Measurements from ENCODE around the gene TFR2.

The TFR2 gene

DNA sequence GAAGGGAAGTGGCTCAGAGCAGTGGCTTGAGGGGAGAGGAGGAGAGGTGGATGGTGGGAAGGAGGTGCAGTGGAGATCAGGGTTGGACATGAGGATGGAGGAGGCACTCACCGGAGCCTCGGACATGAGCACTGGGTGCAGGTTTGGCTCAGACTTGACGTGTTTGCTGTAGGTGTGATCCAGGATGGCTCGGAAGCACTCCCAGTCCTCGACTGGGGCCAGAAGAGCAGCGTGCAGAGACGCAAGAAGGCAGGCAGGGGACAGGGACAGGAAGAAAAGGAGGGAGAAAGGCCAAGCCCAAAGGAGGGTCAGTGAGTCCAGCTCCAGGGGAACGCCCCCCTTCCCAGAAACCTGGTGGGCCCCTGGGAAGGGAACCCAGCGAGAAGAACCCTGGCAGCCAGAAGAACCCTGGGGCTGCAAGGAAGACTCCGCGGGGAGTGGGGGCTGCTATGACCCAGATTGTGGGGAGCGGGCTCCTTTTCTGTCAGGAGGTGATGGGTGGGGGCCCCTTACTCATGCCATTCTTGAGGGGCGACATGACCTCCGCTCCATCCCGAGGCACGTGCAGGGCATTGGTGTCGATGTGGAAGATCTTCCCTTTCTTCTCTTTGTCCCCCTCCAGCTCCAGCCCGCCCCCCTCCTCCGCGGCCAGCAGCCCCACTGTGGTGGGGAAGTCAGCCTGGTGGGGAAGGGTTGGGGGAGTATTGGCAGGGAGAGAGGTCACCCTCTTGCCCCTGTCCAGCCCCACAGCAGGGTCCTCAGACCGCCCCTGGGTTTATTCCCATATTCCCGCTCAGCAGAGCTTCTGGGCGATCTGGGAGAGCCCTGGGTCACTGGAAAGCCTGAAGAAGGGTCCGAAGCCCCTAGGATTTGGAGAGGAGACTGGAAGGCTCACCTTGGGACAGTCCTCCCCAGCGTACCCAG lies 13.8 kb upstream of the TFR2 start:
- no peak for DNase-seq (ENCODE audit: low spot score)

DNA sequence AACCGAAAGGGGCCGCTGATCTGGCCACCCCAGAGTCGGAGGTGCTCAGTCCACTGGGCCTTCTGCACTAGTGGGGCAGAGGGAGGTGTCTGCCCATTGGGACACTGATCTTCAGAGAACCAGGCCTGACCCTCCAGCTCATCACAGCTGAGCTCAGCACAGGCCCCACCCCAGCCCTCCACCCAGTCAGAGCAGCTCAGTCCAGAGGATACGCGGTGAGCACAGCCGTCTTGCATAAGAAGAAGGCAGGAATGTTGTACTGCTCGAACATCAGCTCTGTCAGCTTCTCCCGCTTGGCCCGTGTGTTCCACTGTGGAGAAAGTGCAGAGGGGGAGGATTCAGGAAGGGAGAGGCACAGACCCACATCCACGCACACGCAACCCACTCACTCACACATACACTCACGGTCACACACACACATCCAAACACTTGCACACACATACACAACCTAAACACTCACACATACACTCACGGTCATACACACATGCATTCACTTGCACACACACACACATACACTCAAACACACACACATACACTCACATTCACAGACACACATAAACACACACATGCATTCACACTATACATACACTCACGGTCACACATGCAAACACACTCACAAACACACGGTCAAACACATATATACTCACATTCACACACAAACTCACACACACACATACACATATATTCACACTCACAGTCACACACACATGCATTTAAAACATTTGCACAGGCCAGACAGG lies 8.6 kb upstream of the TFR2 start:
- no peak for DNase-seq (ENCODE audit: low spot score)

DNA sequence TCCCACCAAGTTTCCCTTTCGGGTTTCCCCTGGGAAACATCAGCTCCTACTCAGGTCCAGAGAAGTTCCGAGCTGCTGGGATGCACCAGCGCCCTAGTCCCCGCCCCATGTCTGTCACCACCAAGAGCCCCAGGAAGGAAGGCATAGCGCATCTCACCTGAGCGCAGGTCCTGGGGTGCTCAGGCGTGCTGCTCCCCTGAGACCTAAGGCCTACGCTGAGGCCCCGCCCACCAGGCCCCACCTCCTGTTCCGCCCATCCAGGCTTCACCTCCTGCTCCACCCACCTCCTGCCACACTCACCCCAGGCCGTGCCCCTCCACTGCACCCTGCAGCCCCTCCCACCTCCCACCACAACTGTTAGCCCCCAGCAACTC lies 1.2 kb upstream of the TFR2 start:
- DNase-seq (ENCODE audit: low spot score) = no peak

DNA sequence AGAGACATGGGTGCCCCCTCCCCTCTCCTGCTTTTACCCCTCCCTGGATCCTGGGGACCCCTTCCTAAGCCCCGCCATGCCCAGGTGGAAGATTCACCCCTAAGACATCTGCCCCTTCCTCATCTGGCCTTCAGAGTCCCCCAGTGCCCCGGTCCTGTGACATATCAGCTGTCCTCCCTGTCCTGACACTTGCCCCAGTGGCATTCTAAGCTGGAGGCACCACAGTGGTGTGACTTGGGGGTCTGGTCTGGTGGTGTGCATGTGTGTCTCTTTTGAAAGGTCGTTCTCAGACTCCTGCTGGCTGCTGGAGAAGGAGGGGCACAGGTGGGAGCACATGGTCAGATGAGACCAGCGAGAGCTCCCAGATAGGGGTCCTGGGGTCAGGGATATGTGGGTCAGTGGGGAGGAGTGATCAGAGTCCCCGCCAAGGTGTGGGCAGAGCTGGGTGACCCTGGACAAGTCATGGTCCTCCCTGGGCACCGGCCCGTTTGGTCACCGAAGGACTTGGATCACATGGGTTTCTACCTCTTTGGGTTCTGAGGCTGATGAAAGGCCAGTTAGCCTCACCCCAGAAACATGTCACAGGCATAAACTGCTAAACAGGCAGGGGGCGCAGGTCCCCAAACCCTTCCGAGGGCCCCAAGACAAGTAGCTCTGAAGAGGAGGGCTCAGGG lies 645 bp upstream of the TFR2 start:
- no peak for DNase-seq (ENCODE audit: low spot score)

DNA sequence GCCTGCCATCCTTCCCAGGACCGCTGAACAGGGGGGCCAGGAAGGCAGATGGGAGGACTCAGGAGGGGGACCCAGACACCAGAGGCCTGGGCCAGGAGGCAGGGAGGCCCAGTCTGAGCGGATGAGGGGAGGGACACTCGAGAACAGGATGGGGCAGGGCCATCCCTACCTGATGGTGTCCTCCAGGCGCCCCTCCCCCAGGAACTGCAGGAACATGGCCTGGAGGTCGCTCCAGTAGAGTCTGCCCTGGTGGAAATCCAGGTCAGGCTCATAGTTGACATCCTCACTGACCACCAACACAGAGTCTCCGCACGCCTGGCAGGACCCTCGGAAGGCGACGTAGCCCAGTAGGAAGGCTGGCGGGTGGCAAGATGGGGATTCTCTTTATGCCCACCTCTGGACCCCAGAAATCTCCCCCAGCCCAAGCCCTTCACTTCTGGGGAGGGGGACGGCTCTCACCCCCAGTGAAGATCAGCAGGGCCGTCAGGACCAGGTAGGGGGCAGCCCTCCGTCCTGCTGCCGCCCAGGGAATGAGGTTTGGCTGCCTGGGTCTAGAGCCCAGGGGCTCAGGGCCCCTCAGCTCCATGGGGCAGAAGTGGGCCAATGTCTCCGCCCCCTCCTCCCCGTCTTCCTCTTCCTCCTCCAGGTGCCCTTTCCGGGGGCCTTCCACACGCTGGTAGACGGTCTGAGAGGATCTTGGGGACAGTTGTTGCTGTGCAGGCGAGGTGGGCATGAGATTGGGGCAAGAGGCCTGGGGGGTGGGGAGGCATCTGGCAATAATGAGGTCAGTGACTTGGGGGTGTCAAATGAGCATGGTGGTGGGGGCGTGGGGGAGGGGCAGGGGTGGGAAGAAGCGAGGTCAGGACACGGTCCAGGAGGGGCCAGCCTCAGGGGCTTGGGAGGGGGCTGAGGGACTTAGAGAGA lies 573 bp downstream of the TFR2 start:
- no peak for DNase-seq (ENCODE audit: low spot score)

DNA sequence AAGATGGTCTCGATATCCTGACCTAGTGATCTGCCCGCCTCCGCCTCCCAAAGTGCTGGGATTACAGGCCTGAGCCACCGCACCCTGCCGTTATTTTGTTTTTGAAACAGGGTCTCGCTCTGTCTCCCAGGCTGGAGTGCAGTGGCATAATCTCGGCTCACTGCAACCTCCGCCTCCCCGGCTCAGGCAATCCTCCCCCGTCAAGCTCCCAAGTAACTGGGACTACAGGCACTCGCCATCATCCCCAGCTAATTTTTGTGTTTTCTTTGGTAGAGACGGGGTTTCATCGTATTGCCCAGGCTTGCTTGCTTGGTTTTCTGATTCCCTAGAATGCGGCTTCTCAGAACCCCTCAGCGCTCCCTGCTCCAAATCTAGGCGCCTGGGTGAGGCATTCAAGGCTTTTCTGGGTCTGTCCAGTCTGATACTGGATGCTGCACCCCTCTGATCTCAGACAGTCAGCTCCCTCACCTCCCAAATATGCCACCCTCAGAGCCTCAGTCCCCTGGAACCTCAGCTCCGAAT lies 1.3 kb downstream of the TFR2 start:
- no peak for DNase-seq (ENCODE audit: low spot score)

DNA sequence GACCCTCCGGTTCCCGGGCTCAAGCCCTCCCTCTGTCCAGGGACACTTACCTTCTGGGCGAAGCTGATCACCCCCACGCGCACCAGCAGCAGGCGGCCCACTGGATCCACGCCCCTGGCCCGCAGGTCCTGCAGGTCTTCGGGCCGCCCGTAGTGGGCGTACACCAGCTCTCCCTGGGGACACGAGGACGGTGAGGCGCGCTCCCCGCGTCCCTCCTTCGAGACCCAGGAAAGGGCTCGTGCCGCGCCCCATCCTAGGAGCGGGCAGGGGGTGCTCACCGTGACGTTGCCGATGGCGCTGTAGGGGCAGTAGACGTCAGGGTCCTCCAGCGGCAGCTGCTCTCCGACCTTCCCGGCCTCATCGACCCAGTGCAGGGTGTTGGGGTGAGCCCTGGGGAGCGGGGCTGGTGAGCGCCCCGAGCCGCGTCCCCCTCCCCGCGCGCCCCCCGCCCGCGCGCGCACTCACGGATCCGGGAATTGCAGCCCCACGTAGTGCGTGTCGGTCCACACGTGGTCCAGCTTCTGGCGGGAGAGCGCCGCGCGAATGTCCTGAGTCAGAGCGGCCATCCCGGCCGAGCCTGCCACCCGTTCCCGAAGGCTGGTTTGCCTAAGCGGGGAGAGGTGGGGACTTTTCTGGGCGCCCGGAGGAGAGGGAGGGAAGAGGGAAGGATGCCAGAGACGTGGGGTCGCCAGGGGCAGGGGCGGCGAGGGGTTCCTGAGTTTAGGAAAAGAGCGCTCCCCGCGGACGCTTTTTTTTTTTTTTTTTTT lies 8.2 kb downstream of the TFR2 start:
- DNase-seq (ENCODE audit: low spot score) = no peak

DNA sequence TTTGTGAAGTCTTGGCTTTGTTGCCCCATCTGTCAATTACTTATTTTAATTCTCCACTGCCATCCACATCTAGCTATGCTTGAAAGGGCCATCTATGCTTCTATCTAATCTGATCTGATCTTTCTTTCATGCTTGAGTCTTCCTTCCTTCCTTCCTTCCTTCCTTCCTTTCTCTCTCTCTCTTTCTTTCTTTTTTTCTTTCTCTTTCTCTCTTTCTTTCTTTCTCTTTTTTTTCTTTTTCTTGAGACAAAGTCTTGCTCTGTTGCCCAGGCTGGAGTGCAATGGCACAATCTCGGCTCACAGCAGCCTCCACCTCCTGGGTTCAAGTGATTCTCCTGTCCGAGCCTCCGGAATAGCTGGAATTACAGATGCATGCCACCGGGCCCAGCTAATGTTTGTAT lies 11.3 kb downstream of the TFR2 start:
- no peak for DNase-seq (ENCODE audit: low spot score)

DNA sequence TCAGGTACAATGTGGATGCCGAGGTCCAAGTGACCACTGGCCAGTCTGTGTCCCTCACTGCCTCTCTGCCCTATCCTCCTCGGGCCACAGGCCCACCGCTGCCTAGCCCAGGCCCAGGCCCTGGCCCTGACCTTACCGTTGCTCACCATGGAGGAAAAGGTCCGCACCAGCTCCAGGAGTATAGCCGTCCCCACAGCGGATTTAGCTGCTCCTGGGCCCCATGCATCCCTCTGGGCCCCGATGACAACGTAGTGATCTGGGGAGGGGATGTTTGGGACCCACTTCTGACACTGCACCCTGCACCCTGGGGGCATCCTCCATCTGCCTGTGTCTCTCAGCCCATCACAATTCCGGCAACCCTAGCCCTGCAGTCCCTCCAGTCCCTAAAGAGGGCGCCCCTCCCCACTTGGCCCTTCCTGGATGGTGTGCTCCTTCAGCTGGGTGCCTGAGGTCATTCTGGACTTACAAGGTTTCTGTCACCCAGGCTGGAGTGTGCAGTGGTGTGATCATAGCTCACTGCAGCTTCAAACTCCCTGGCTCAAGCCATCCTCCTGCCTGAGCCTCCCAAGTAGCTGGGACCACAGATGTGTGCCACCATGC lies 12.1 kb downstream of the TFR2 start:
- peak; percentile 94 for DNase-seq (ENCODE audit: low spot score)

DNA sequence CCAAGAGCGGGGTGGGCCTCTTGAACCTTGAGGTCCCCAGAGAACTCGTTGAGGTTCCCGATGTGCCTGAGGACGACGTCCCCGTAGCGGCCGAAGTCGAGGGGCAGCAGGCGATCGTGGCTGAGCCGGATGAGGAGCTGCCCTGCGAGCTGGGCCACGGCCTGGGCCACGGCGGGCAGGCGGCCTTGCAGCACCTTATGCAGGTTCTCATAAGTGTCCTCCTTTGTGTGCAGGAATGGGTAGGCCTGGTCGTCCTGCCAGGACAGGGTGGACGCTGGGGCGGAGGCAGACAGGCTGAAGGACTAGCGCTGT lies 14.2 kb downstream of the TFR2 start:
- DNase-seq (ENCODE audit: low spot score) = no peak

DNA sequence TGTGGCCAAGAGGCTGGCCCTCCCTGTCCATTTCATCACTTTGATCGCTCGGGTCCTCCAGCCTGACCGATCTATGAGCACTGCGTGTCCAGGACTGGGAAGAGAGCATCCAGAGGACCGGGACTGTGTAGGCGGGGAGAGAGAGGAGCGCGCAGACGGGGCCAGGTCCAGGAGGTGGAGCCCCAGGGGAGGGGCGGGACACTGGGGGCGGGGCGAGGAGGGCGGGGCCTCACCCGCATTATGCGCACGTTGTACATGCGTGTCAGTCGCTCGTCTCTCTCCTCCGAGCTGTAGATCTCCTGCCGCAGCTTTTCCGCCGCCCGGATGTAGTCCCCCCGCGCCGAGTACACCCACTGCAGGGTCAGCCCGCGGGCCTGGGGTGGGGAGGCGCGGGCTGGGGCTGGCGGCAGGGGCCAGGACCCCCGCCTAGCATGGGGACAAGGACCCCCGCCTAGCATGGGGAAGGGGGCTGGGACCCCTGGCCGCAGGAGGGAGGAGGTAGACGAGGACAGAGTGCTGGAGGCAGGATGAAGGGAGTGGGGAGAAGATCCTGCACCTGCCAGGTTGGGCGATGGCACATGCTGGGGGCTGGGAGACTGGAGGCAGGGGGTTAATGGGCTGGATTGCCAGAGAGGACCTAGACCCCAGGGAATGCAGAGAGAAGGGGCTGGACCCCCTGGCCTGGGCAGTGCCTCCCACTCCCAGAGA lies 14.7 kb downstream of the TFR2 start:
- DNase-seq (ENCODE audit: low spot score) = peak; percentile 54

DNA sequence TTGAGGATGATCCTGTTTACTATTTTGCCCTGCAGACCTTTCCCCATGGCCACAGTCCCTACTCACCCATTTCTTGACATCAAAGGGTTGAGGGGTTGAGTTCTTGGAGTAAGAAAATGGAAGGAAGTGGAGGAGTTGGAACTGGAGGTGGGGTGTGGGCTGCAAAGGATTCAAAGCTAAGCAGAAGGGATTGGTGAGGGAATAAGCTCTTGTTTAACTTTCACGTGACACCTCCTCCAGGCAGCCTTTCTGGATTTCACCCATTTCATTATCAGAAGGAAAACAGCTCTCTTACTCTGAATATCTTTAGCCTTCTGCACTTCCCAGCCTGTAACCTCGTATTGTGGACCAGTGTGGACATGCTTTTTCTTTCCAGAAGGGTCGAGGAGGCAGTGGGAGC lies 15.3 kb downstream of the TFR2 start:
- no peak for DNase-seq (ENCODE audit: low spot score)

DNA sequence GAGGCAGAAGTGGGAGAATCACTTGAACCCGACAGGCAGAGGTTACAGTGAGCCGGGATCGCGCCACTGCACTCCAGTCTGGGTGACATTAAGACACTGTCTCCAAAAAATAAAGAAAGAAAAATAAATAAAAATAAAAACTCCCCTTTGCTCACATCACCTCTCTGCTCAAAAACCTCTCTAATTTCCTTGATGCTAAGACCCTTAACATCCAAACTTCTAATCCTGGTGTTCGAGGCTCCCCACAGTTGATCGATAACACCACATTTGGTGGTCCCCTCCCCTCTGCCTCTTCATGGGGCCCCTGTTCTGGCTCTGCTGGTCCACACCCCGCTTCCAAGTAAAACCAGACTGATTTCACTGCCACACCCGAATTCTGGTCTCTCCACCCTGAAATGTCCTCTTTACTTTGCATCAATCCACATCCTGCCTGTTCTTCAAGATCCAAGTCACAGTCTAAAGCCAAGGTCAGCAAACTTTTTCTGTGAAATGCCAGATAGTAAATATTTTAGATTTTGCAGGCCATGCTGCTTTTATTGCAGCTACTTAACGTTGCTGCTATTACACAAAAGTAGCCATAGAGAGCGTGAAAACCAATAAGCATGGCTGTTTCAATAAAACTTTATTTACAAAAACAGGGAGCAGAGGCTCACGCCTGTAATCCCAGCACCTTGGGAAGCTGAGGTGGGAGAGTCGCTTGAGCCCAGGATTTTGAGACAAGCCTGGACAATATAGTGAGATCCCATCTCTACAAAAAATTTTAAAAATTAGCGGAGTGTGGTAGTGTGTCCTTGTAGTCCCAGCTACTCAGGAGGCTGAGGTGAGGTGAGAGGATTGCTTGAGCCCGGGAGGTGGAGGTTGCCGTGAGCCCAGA lies 17.2 kb downstream of the TFR2 start:
- DNase-seq (ENCODE audit: low spot score) = no peak

DNA sequence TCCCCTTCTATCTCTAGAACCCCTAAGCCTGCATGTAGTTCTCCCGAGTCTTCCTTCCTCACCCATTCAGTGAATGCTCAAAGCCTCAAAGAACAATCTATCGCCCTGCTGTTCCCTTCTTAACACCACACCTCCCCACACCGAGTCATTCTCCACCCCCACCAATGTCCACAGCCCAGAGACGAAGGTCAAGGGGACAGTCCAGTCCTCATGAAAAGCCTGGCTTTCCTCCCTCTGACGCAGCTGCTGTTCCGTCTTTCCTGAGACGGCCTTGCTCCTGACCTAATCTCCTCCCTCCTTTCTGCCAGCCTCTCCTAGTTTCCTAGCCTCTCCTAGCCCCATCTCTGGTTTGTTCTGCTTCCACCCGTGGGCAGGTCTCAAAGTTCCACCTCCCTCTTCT lies 19.8 kb downstream of the TFR2 start:
- DNase-seq (ENCODE audit: low spot score) = no peak

DNA sequence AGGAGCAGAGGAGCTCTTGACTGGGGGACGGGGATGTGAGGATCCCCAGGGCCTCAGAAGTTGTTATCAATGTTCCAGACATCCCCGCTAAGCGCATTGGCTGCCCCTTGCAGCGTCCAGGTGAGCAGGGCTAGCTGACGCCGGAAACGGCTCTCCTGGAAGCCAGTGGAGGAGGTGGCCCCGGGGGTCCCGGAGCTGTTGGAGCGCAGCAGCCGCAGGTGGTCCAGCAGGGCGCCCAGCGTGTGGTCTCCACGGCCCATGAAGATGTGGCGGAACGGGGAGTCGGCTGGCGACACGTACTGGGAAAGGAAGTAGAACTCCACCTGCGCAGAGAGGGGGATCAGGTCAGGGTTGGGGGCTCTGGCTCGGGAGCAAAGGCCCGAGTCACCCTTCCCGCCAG lies 20.5 kb downstream of the TFR2 start:
- DNase-seq (ENCODE audit: low spot score) = no peak

DNA sequence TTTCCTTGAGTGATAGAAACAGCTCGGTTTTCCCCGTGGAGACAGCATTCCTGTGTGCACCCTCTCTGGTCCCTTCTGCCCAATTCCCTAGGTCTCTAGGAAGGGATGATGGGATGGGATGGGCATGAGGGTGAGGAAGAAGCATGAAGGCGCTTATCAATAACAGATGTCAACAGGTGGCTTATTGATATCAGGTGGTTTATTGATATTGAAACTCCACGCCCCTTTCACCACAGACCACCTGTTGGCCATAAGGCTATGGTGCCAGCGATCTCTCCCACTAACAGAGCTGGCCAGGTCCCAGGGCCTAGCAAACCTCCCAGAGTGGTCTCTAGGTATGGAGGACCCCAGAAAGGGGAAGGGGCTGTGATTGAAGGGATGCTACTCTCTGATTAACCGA lies 21.1 kb downstream of the TFR2 start:
- DNase-seq (ENCODE audit: low spot score) = no peak

DNA sequence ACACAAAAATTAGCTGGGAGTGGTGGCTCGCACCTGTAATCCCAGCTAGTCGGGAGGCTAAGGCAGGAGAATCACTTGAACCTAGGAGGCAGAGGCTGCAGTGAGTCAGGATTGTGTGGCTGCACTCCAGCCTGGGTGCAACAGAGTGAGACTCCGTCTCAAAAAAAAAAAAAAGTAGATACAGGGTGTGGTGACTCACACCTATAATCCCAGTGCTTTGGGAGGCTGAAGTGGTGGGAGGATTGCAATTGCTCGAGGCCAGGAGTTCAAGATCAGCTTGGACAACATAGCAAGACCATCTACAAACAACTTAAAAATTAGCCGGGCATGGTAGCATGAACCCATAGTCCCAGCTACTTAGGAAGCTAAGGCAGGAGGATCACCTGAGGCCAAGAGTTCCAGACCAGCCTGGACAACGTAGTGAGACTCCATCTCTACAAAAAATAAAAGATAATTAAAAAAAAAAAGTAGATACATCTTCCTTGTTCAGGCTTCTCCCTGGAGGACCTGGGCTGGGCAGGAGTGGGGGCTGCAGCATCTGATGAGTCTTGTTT lies 27.0 kb downstream of the TFR2 start:
- DNase-seq (ENCODE audit: low spot score) = no peak

DNA sequence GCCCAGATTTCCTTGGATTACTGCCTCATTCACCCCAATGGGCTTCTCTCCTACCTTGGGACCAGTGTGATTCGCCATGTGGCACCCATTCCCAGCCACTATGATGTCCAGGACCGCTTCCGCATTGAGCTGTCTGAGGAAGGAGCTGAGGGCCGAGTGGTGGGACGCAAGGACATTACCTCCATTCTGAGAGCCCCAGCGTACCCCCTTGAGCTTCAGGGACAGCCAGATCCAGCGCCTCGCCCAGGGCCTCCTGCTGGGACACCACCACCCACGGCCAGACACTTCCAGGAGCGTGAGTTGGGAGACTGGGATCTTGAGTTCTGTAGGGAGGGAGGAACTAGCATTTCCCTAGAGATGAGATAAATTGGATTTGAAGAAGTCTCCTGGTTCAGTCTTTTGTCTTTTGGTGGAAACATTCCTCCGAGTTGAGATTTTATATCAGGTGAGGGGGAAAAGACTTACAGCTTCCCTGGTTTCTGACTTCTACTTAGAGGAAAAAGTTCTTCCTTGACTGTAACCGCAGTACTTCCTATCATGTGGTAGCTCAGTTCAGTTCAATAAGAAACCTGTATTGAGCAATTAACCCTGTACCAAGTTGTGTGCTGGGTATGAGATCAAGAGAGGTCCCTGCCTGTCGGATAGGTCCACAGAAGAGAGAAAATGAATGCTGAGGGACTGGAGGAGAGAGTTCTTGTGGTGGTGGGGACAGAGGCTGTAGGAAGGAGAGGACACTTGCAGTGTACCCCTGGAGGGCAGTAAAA lies 27.8 kb downstream of the TFR2 start:
- DNase-seq (ENCODE audit: low spot score) = no peak
